Mesendoderm (in vitro differentiated cells): Measurements from ENCODE around the gene COL7A1.

Experiments
- DNase-seq: peaks from one replicate; pipeline ENCODE4 v3.0.0; 2013
- H2AK5ac ChIP-seq: 2 replicates; pipeline ENCODE4 v1.6.1; 2013; ENCODE audit warnings: low read length, inconsistent platforms
- H2BK120ac ChIP-seq: 2 replicates; pipeline ENCODE4 v1.6.1; 2013; ENCODE audit warnings: low read depth, mild to moderate bottlenecking, low read length, moderate library complexity, mixed read lengths
- H2BK15ac ChIP-seq: replicated peaks from 2 replicates; pipeline ENCODE4 v1.6.1; 2013; ENCODE audit warnings: low read depth, mild to moderate bottlenecking, moderate library complexity
- H2BK5ac ChIP-seq: 2 replicates; pipeline ENCODE4 v1.6.1; 2013; ENCODE audit warnings: low read length, inconsistent platforms
- H3K18ac ChIP-seq: 2 replicates; pipeline ENCODE4 v1.6.1; 2013; ENCODE audit warnings: mild to moderate bottlenecking, low read length, mixed read lengths
- H3K23ac ChIP-seq: one replicate; pipeline ENCODE4 v1.6.1; 2013; ENCODE audit warnings: low read length
- H3K27ac ChIP-seq: 2 replicates; pipeline ENCODE4 v1.5.1; 2013; ENCODE audit warnings: low read depth, mild to moderate bottlenecking, inconsistent platforms, low read length, moderate library complexity
- H3K27me3 ChIP-seq: 2 replicates; pipeline ENCODE4 v1.6.1; 2013; ENCODE audit warnings: low read length, control low read depth, mild to moderate bottlenecking, inconsistent platforms; ENCODE audit not compliant: insufficient read depth, poor library complexity
- H3K36me3 ChIP-seq: 2 replicates; pipeline ENCODE4 v1.6.1; 2013; ENCODE audit warnings: low read length, inconsistent platforms; ENCODE audit not compliant: control insufficient read depth, insufficient read depth
- H3K4ac ChIP-seq: one replicate; pipeline ENCODE4 v1.6.1; 2013; ENCODE audit warnings: low read depth, mild to moderate bottlenecking, low read length, moderate library complexity
- H3K4me1 ChIP-seq: 2 replicates; pipeline ENCODE4 v1.6.1; 2013; ENCODE audit warnings: low read depth, low read length, inconsistent platforms; ENCODE audit not compliant: control insufficient read depth
- H3K4me2 ChIP-seq: 2 replicates; pipeline ENCODE4 v1.6.1; 2013; ENCODE audit warnings: low read length
- H3K4me3 ChIP-seq: 2 replicates; pipeline ENCODE4 v1.5.1; 2013; ENCODE audit warnings: mild to moderate bottlenecking, low read length
- H3K56ac ChIP-seq: one replicate; pipeline ENCODE4 v1.6.1; 2013; ENCODE audit warnings: low read length
- H3K79me1 ChIP-seq: 2 replicates; pipeline ENCODE4 v1.6.1; 2013; ENCODE audit warnings: low read length, inconsistent platforms
- H3K79me2 ChIP-seq: 2 replicates; pipeline ENCODE4 v1.6.1; 2013; ENCODE audit warnings: mild to moderate bottlenecking, low read length; ENCODE audit not compliant: control insufficient read depth, insufficient read depth
- H3K9ac ChIP-seq: 2 replicates; pipeline ENCODE4 v1.6.1; 2013; ENCODE audit warnings: low read length, inconsistent platforms
- H4K5ac ChIP-seq: one replicate; pipeline ENCODE4 v1.6.1; 2013; ENCODE audit warnings: low read length
- H4K8ac ChIP-seq: one replicate; pipeline ENCODE4 v1.6.1; 2013; ENCODE audit warnings: low read depth, mild to moderate bottlenecking, control low read depth, low read length, moderate library complexity
- WGBS: extraction: QIAGEN DNeasy Blood & Tissue Kit; methylation state at CpG from one replicate; pipeline ENCODE4 v1.1.7; 2013; ENCODE audit warnings: low lambda C conversion rate, missing lambda C conversion rate; ENCODE audit not compliant: insufficient coverage; ENCODE audit errors: extremely low coverage; 5-methylcytosine and 5-hydroxymethylcytosine counted together

Gene COL7A1

DNA sequence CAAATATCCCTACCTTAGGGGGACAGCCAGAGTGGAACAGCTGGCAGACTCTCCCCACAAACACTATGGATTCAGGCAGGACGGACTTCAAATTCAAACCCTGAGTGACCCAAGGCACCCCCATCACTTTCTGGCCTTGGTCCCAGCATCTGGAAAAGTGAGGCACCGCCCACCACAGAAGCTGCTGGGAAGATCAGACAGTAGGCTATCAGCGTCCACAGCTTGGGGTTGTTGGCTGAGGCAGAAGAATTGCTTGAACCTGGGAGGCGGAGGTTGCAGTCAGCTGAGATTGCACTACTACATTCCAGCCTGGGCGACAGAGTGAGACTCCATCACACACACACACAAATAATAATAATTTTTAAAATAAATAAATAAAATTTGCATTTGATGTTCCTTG, 47.0 kb downstream of the COL7A1 start:
- H3K4me3 ChIP-seq: no peak overlapping the region
- H3K9ac ChIP-seq: no peak overlapping the region
- no peak overlapping the region for H2BK5ac ChIP-seq
- no peak for DNase-seq
- H3K79me2 ChIP-seq: no peaks in the 10 kb centered on the region
- H2BK120ac ChIP-seq: no peak overlapping the region
- H3K56ac ChIP-seq: no peak overlapping the region
- H4K5ac ChIP-seq: no peak overlapping the region
- H2AK5ac ChIP-seq: no peak overlapping the region
- H3K4ac ChIP-seq: no peak overlapping the region
- no peak overlapping the region for H2BK15ac ChIP-seq
- no peaks in the 10 kb centered on the region for H3K4me1 ChIP-seq
- H3K4me2 ChIP-seq: no peak overlapping the region
- H4K8ac ChIP-seq: no peak overlapping the region
- H3K27me3 ChIP-seq: no peaks in the 10 kb centered on the region
- H3K36me3 ChIP-seq: peaks cover 6% of the 10 kb centered on the region
- no peak overlapping the region for H3K18ac ChIP-seq
- no CpG with 5 or more reads among the region's 5 CpGs for WGBS
- H3K27ac ChIP-seq: no peak overlapping the region
- peaks cover 1% of the 10 kb centered on the region for H3K79me1 ChIP-seq
- H3K23ac ChIP-seq: no peak overlapping the region

DNA sequence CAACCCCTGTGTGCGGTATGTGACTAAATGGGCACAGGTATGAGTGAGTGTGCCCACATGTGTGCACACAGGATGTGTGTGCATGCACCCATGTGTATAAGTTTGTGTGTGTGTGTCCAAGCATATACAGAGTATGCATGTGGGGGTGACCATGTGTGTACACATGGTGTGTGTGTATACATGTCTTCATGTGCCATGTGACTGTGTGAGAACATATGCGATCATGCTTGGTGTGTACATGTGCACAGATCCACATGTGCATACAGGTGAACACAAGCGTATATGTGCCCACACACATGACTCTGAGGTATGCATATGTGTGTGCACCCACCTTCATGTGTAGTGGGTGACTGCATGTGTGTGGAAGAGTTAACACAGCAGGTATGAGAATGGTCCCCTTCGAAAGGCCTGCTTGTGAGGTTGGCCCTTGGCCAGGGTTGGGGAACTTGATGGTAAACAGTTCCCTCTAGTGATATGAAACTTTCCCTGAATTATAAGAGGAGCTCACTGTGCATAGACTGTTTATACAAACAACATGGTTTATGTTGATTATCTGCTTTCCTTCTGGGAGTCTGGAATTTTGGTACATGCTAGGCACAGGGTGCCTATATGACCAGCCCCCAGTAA, 48.8 kb downstream of the COL7A1 start:
- Histone ChIP-seq H3K23ac (no peak overlapping the region), H2BK15ac (no peak overlapping the region), H3K27me3 (no peaks in the 10 kb centered on the region), H3K27ac (no peak overlapping the region), H3K4me3 (no peak overlapping the region), H4K8ac (no peak overlapping the region), H2BK5ac (no peak overlapping the region), H3K18ac (no peak overlapping the region), H3K4ac (no peak overlapping the region), H3K79me1 (no peaks in the 10 kb centered on the region), H3K56ac (no peak overlapping the region), H3K9ac (no peak overlapping the region), H3K36me3 (peaks cover 6% of the 10 kb centered on the region), H4K5ac (no peak overlapping the region), H2AK5ac (no peak overlapping the region), H3K4me2 (no peak overlapping the region), H2BK120ac (no peak overlapping the region), H3K79me2 (no peaks in the 10 kb centered on the region), H3K4me1 (no peaks in the 10 kb centered on the region)
- no peak for DNase-seq
- WGBS: no CpG with 5 or more reads among the region's 4 CpGs

DNA sequence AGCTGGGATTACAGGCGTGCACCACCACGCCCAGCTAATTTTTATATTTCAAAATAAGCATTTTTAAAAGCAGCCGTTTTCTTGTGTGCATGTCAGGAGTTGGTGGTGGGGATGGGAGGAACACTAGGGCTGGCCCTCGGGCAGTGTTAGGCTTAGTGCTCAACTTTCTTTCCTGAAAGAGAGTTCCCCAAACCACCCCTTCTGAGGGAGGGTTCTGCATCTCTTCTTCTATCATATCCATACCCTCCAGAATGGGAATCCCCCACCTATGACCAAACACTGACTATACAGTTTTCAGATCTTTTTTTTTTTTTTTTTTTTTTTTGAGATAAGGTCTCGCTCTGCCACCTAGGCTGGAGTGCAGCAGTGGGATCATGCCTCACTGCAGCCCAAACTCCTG, 51.0 kb downstream of the COL7A1 start:
- no peak overlapping the region for H3K18ac ChIP-seq
- no CpG with 5 or more reads among the region's 5 CpGs for WGBS
- H3K79me1 ChIP-seq: no peaks in the 10 kb centered on the region
- no peak for DNase-seq
- H3K9ac ChIP-seq: no peak overlapping the region
- H4K5ac ChIP-seq: no peak overlapping the region
- no peaks in the 10 kb centered on the region for H3K79me2 ChIP-seq
- H2AK5ac ChIP-seq: no peak overlapping the region
- H3K56ac ChIP-seq: no peak overlapping the region
- H3K27ac ChIP-seq: no peak overlapping the region
- H3K4me1 ChIP-seq: no peaks in the 10 kb centered on the region
- H3K36me3 ChIP-seq: peaks cover 6% of the 10 kb centered on the region
- no peaks in the 10 kb centered on the region for H3K27me3 ChIP-seq
- H3K4me2 ChIP-seq: no peak overlapping the region
- H2BK15ac ChIP-seq: no peak overlapping the region
- no peak overlapping the region for H2BK5ac ChIP-seq
- no peak overlapping the region for H3K23ac ChIP-seq
- H2BK120ac ChIP-seq: no peak overlapping the region
- H3K4me3 ChIP-seq: no peak overlapping the region
- no peak overlapping the region for H3K4ac ChIP-seq
- H4K8ac ChIP-seq: no peak overlapping the region

DNA sequence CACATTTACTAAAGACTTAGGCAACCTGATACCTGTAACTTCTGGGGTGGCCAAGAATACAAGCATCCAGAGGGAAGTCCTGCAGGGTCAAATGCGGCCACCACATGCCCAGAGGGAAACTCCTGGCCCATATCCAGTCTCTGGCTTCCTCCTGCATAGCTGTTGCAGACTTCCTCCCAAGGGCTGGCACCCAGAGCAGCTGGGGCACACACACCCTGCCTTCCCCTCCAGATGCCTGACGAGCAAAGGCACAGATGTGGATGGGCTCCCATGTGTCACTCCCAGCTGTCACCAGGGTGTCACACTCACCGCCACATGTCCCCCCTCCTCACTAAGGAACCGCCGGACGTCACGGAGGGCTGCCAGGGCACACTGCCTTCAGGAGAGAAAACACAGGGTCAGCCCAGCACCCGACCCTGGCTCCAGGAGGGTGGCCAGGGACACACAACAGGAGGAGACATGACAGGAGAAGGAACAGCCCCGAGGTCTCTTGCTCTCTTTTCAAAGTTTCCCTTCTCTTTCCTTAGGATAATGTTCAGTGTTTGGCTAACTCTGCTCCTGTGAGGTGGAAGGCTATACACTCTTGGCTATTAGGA, 51.8 kb downstream of the COL7A1 start:
- no peaks in the 10 kb centered on the region for H3K79me1 ChIP-seq
- no peak overlapping the region for H2BK15ac ChIP-seq
- H3K4me2 ChIP-seq: no peak overlapping the region
- H3K4ac ChIP-seq: no peak overlapping the region
- no peak overlapping the region for H3K23ac ChIP-seq
- no peak overlapping the region for H3K18ac ChIP-seq
- no peak overlapping the region for H4K5ac ChIP-seq
- no peaks in the 10 kb centered on the region for H3K79me2 ChIP-seq
- peaks cover 8% of the 10 kb centered on the region for H3K36me3 ChIP-seq
- H3K4me1 ChIP-seq: no peaks in the 10 kb centered on the region
- no peak overlapping the region for H3K27ac ChIP-seq
- H3K9ac ChIP-seq: no peak overlapping the region
- no CpG with 5 or more reads among the region's 9 CpGs for WGBS
- no peak overlapping the region for H2AK5ac ChIP-seq
- DNase-seq: no peak
- no peak overlapping the region for H3K4me3 ChIP-seq
- no peak overlapping the region for H2BK120ac ChIP-seq
- no peak overlapping the region for H4K8ac ChIP-seq
- H3K27me3 ChIP-seq: no peaks in the 10 kb centered on the region
- H2BK5ac ChIP-seq: no peak overlapping the region
- no peak overlapping the region for H3K56ac ChIP-seq

DNA sequence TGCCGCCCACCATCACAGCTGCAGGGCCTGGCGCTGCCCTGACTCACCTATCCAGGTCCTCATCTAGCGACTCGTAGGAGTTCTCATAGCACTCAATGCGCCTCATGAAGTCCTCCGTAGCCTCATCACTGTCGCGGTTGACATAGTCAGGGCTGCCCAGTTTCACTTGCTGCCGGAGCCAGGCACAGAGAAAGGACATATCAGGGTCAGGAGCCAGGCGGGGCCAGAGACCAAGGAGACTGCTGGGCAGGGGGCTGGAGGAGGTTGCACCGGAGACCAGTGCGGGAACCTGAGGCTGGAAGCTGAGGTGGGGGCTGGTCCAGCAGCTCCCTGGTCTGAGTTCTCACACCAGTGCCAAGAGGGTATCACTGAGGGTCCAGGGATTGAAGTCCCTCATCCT, 56.7 kb downstream of the COL7A1 start:
- no peak overlapping the region for H2BK5ac ChIP-seq
- H3K27me3 ChIP-seq: no peaks in the 10 kb centered on the region
- DNase-seq: no peak
- no peak overlapping the region for H3K4me3 ChIP-seq
- H3K4me2 ChIP-seq: no peak overlapping the region
- H3K23ac ChIP-seq: no peak overlapping the region
- no peak overlapping the region for H2BK120ac ChIP-seq
- no peak overlapping the region for H2BK15ac ChIP-seq
- no peak overlapping the region for H3K18ac ChIP-seq
- H3K4me1 ChIP-seq: no peaks in the 10 kb centered on the region
- no peaks in the 10 kb centered on the region for H3K79me2 ChIP-seq
- H4K5ac ChIP-seq: no peak overlapping the region
- H3K27ac ChIP-seq: no peak overlapping the region
- peaks cover 2% of the 10 kb centered on the region for H3K36me3 ChIP-seq
- no CpG with 5 or more reads among the region's 12 CpGs for WGBS
- no peaks in the 10 kb centered on the region for H3K79me1 ChIP-seq
- H3K9ac ChIP-seq: no peak overlapping the region
- no peak overlapping the region for H2AK5ac ChIP-seq
- H4K8ac ChIP-seq: no peak overlapping the region
- no peak overlapping the region for H3K56ac ChIP-seq
- H3K4ac ChIP-seq: no peak overlapping the region

GRCh38 chr3:48536785-48537184, 58.3 kb downstream of the COL7A1 start:
- Histone ChIP-seq H3K27me3 (no peaks in the 10 kb centered on the region), H3K18ac (no peak overlapping the region), H3K9ac (no peak overlapping the region), H3K56ac (no peak overlapping the region), H3K23ac (no peak overlapping the region), H3K79me2 (no peaks in the 10 kb centered on the region), H3K4me1 (no peaks in the 10 kb centered on the region), H3K4me3 (no peak overlapping the region), H3K4ac (no peak overlapping the region), H3K79me1 (no peaks in the 10 kb centered on the region), H2AK5ac (no peak overlapping the region), H2BK120ac (no peak overlapping the region), H2BK5ac (no peak overlapping the region), H4K8ac (no peak overlapping the region), H4K5ac (no peak overlapping the region), H3K36me3 (peaks cover 2% of the 10 kb centered on the region), H3K27ac (no peak overlapping the region), H3K4me2 (no peak overlapping the region), H2BK15ac (no peak overlapping the region)
- no CpG with 5 or more reads among the region's 5 CpGs for WGBS
- DNase-seq: no peak
